C4-2B (cell line): ENCODE measurements around the gene GADD45B.

Source experiments
- ZFX ChIP-seq: fragments of 450-650 bp; IDR thresholded peaks from 2 replicates; pipeline ENCODE4 v1.6.1; 2017
- TF ChIP-seq, protein P1 (sequence below): fragments of 450-650 bp; conservative IDR thresholded peaks from 2 replicates; pipeline ENCODE4 v1.5.1; 2017; ENCODE audit warnings: mild to moderate bottlenecking

GRCh38 chr19:2509096-2509495 lies 33.2 kb downstream of the GADD45B start:
- TF ChIP-seq, protein P1, sequence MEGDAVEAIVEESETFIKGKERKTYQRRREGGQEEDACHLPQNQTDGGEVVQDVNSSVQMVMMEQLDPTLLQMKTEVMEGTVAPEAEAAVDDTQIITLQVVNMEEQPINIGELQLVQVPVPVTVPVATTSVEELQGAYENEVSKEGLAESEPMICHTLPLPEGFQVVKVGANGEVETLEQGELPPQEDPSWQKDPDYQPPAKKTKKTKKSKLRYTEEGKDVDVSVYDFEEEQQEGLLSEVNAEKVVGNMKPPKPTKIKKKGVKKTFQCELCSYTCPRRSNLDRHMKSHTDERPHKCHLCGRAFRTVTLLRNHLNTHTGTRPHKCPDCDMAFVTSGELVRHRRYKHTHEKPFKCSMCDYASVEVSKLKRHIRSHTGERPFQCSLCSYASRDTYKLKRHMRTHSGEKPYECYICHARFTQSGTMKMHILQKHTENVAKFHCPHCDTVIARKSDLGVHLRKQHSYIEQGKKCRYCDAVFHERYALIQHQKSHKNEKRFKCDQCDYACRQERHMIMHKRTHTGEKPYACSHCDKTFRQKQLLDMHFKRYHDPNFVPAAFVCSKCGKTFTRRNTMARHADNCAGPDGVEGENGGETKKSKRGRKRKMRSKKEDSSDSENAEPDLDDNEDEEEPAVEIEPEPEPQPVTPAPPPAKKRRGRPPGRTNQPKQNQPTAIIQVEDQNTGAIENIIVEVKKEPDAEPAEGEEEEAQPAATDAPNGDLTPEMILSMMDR: no peak
- no peak for TF ChIP-seq ZFX
